B cell (primary cell): ENCODE results near the gene SNTG2.

ENCODE experiments used
- CTCF ChIP-seq: fragments of 200-600 bp; IDR thresholded peaks from one replicate; pipeline ENCODE4 v1.8.0; 2022; ENCODE audit warnings: antibody characterized with exemption, mild to moderate bottlenecking
- EZH2 ChIP-seq: IDR thresholded peaks from 2 replicates; pipeline ENCODE4 v1.6.1; 2012; ENCODE audit warnings: borderline replicate concordance, low read depth, mild to moderate bottlenecking, moderate library complexity, low read length; ENCODE audit not compliant: insufficient read depth, poor library complexity, severe bottlenecking

GRCh38 chr2:1046067-1046466 is 95.4 kb downstream of the SNTG2 start:
- TF ChIP-seq CTCF (no peak), EZH2 (no peak)
